Raji (cell line): ENCODE results near the gene MYO6.
A peak's percentile ranks its signal among the peaks of the same experiment; 100 is the strongest.

ENCODE experiments used
- POLR2A ChIP-seq: IDR thresholded peaks from 2 replicates; pipeline ENCODE4 v1.6.1; 2011; ENCODE audit warnings: low read depth, low read length, control low read depth; ENCODE audit not compliant: insufficient read depth

MYO6 gene

DNA sequence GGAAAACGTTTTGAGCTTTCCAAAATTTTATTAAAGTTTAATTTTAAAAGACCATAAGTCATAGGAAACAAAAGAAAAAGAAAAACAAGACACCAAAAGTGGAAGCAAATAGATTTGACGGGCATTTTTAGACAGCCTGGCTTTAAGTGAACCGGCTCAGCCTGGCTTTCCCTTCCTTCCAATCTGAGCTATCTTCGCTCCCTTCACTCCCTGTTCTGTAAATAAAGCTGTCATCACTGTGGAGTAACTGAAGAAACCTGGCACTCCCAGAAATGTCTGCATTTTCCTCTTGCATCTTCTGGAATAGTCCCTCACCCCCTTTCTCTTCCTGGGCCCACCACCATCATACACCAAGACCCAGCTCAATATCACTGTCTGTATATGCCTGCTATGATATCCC lies 191.5 kb downstream of the MYO6 start:
- TF ChIP-seq POLR2A, result no peak

DNA sequence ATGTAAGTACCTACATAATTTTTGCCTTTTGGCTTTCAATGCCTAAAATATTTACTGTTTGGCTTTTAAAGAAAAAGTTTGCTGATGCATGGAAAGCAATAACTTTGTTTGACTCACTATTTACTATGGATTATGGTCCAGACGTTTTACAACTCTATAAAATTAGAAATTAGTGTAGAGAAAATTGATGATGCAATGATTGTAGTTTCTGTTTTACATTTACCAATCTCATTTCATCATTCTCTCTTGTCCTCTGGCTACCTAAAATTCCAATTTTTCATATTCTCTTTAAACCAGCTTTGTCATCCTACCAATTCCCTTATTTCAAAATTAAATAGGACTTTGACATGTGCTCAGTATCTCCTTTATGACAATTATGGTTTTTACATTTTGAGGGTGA lies 192.5 kb downstream of the MYO6 start:
- no peak for TF ChIP-seq POLR2A

DNA sequence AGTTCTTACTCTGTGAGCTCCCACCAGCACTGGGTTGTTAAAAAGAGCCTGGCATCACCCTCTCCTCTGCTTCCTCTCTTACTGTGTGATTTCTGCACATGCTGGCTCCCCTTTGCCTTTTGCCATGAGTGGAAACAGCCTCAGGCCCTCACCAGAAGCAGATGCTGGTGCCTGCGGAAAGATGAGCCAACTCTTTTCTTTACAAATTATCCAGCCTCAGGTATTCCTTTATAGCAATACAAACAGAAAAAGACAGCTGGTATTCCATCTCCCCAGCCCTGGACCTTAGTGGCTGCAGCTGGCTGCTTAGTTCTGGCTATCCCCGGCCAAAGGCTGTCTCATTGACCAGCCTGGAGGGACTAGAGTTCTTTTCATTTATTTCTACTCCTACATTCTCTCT lies 194.3 kb downstream of the MYO6 start:
- no peak for TF ChIP-seq POLR2A

DNA sequence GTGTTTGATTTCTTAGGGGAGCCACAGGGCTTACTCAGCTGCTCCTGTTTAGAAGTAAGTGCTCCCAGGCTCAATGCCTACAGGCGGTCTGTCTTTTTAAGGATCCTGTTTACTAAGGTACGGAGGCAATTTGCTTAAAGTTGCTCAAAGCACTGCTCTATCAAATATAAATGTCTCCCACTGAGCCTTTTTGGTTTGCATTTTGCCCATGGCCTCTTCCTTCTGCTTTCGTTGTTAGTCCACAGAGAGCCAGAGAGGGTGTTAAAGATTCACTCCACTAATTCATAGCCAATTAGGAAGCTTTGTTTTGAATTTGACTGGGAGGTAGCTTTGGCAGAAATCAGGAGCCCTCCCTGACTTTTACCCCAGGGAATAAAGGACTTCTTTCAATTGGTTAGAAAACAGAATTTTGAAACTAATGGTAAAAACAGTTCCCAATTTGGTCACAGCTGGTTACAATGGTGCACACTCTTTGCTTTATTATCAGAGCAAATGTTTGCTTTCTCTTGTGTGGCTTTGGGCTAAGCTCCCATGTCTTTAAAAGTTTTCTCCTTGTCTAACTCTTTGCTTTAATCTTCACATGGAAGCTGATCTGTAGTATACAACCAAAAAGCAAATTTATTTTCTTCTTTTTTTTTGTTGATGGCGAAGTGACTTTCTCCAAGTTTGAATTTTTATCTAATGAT lies 197.2 kb downstream of the MYO6 start:
- peak; percentile 34; the same call in 1 of the 2 replicates for TF ChIP-seq POLR2A

DNA sequence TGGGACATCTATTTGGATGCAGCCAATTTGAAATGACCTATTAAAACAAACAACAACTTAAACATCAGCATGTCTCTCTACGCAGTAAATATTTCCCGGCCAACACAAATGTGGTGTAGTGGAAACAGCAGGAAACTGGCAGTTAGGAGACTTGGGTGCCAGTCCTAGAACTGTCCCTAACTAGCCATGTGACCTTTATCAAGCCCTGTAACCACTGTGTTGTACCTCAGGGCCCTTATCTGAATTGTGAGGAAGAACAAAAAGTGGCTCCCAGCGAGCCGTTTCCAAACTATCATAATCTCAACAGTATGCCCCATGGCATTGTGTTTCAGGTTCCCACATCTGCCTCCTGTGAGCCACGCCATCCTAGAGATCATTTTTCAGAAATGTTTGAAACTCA lies 198.9 kb downstream of the MYO6 start:
- no peak for TF ChIP-seq POLR2A

DNA sequence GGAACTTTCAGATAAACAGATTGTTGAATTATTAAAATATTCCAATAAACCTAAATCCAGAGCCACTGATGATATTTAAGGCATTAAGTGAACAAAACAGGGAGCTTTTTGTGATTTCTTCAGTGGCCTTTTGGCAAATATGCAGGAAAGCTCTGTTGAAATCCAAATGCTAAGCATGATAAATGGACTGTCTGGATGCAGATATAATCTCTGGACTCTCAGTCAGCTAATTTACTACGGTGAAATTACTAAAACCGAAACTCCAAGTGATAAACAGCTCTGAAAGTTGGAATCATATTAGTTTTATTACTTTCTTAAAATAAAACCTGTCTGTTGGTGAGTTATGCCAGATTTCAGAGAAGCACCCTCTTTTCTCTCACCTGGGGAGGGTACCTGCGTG lies 203.1 kb downstream of the MYO6 start:
- no peak for TF ChIP-seq POLR2A

DNA sequence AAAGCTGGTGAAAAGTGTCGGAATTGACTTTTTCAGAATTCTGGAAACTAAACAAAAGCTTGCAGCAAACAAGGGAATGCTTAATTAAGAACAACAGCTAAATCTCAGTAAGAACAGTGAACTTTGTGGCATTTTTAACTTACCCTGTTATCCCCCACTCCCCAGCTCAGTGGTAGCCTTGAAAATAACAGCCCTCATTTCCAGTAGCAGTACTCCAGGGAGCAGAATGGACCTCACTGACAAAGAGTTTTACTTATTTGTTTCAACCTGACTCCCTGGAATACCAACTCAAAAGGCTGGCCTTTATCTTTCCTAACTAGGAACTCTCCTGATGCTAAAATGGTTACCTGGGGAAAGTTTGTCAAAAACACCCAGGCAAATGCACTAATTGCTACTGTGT lies 214.5 kb downstream of the MYO6 start:
- TF ChIP-seq POLR2A, result no peak

DNA sequence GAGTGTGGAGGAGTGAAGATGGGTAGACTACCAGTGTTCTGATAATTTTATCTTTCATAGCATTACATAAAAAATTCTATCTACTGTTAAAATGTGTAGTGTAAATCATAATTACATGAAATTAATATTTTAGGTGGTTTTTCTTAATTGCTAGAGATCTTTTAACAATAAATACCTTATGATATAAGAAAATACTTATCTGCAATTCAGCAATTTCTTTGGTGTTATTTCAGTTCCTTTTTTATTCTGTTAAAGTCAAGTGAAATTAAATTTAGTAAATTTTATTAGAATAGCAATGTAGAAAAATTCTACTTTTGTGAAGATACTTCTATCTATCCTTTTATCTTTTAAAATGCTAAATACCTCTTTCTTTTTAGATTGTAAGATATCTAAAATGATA lies 219.1 kb downstream of the MYO6 start:
- TF ChIP-seq POLR2A, result no peak
